GM10847 (cell line): Measurements from ENCODE around the gene SH2D7.

Experiments
- POLR2A ChIP-seq: IDR thresholded peaks from 2 replicates; pipeline ENCODE4 v1.6.1; 2011; ENCODE audit not compliant: insufficient read length; ENCODE audit errors: extremely low read depth

The SH2D7 gene

GRCh38 chr15:78071383-78071782, 21.0 kb upstream of the SH2D7 start:
- no peak for TF ChIP-seq POLR2A

- no peak for TF ChIP-seq POLR2A
These were observed 20.1 kb upstream of the SH2D7 start for GRCh38 chr15:78072080-78072892.

- no peak for TF ChIP-seq POLR2A
These were observed 19.1 kb upstream of the SH2D7 start for GRCh38 chr15:78073046-78073787.

GRCh38 chr15:78075490-78076230, 16.7 kb upstream of the SH2D7 start:
- no peak for TF ChIP-seq POLR2A

GRCh38 chr15:78076231-78077052, 15.9 kb upstream of the SH2D7 start:
- TF ChIP-seq POLR2A = no peak

- TF ChIP-seq POLR2A = peak; percentile 52
These were observed 15.1 kb upstream of the SH2D7 start, which contains the start of gene TBC1D2B for GRCh38 chr15:78077053-78077870. TBC1D2B (minus strand) TSS chr15:78077711; CDS start chr15:78077652, 59 bp downstream.

GRCh38 chr15:78077871-78078210, 14.5 kb upstream of the SH2D7 start:
- TF ChIP-seq POLR2A = no peak

- TF ChIP-seq POLR2A = no peak
These were observed 12.9 kb upstream of the SH2D7 start for GRCh38 chr15:78079298-78080087.

GRCh38 chr15:78080088-78080460, 12.3 kb upstream of the SH2D7 start:
- TF ChIP-seq POLR2A = no peak

- TF ChIP-seq POLR2A = no peak
These were observed 10.1 kb upstream of the SH2D7 start for GRCh38 chr15:78082106-78082742.

- no peak for TF ChIP-seq POLR2A
These were observed 9.6 kb upstream of the SH2D7 start for GRCh38 chr15:78082743-78083110.

- TF ChIP-seq POLR2A = no peak
These were observed 9.2 kb upstream of the SH2D7 start for GRCh38 chr15:78083186-78083585.
